Panc1 (cell line): ENCODE data around the gene GRIK3.

ENCODE experiments used
- POLR2AphosphoS5 ChIP-seq: IDR thresholded peaks from 2 replicates; pipeline ENCODE4 v1.6.1; 2012; ENCODE audit warnings: mild to moderate bottlenecking, low read depth, low read length, moderate library complexity
- REST ChIP-seq, 2 experiments: IDR thresholded peaks; 2 replicates each; pipeline ENCODE4 v1.6.1; 2011 to 2012; ENCODE audit warnings: low read depth in 2 of 2, control low read depth in 1 of 2, low read length in 1 of 2, mild to moderate bottlenecking in 1 of 2, moderate library complexity in 1 of 2; ENCODE audit not compliant: insufficient read depth in 1 of 2
- SIN3A ChIP-seq: IDR thresholded peaks from 2 replicates; pipeline ENCODE4 v1.6.1; 2012; ENCODE audit warnings: low read depth, mild to moderate bottlenecking, low read length, moderate library complexity, borderline replicate concordance; ENCODE audit not compliant: insufficient read depth
- TCF7L2 ChIP-seq: IDR thresholded peaks from 2 replicates; pipeline ENCODE4 v1.6.1; 2011; ENCODE audit warnings: mild to moderate bottlenecking, low read depth, low read length, inconsistent platforms
- TF ChIP-seq, protein P1 (sequence below): fragments of 450-650 bp; IDR thresholded peaks from 2 replicates; pipeline ENCODE4 v1.5.1; 2017; ENCODE audit warnings: mild to moderate bottlenecking

DNA sequence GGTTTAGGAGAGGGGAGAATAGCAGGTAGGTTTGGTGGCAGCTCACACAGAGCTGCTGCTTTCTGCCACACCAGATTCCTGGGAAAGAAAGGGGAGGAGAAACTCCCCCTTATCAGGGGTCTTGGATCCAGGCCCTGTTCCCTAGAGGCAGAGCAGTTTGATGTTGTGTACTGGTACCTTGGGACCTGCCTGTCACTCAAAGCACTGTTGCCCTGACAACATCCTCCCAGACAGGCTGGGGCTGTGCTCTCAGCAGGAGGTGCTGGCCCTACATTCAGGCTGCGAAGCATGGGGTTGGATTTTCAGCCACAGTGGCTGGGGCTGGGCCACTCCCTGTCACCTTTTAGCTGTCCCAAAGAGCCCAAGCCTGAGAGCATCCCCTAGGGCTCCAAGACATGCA, 188.0 kb downstream of the GRIK3 start:
- TF ChIP-seq, protein P1, sequence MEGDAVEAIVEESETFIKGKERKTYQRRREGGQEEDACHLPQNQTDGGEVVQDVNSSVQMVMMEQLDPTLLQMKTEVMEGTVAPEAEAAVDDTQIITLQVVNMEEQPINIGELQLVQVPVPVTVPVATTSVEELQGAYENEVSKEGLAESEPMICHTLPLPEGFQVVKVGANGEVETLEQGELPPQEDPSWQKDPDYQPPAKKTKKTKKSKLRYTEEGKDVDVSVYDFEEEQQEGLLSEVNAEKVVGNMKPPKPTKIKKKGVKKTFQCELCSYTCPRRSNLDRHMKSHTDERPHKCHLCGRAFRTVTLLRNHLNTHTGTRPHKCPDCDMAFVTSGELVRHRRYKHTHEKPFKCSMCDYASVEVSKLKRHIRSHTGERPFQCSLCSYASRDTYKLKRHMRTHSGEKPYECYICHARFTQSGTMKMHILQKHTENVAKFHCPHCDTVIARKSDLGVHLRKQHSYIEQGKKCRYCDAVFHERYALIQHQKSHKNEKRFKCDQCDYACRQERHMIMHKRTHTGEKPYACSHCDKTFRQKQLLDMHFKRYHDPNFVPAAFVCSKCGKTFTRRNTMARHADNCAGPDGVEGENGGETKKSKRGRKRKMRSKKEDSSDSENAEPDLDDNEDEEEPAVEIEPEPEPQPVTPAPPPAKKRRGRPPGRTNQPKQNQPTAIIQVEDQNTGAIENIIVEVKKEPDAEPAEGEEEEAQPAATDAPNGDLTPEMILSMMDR: no peak
- TF ChIP-seq POLR2AphosphoS5 (no peak), REST (IDR thresholded peaks at IDR 0.05; ENCODE audit: insufficient read depth in 1 of 2, low read depth in 2 of 2, low read length in 1 of 2) (no peak), SIN3A (no peak), TCF7L2 (no peak)
